Endothelial cell of umbilical vein (primary cell): ENCODE data around the gene NEUROD4. TPM values are rescaled to one million over a fixed set of nuclear protein-coding genes. Genes with fewer than 3 reads are reported as not detected.

Experiments used
- BruUV-seq: library from RNA; stranded (reverse); fragments of 400-500 nt; replicated peaks from 2 replicates; lab custom pipeline; 2021; lab: Mats Ljungman, UMichigan
- CTCF ChIA-PET: fragments of 300-600, 350-600 bp; sonication (Branson Sonifier 250); formaldehyde crosslinking; loops from one replicate; lab custom pipeline; 2021; ENCODE audit warnings: antibody characterized with exemption, inconsistent platforms; lab: Charles Lee
- POLR2A ChIA-PET: fragments of 300-600, 350-600 bp; sonication (Branson Sonifier 250); formaldehyde crosslinking; loops from one replicate; lab custom pipeline; 2021; ENCODE audit warnings: antibody characterized with exemption, inconsistent platforms; lab: Charles Lee
- DNase-seq: peaks from one replicate; pipeline ENCODE4 v3.0.0-alpha.2; 2011; ENCODE audit warnings: low read depth, low spot score
- FAIRE-seq: peaks from 2 replicates; lab custom pipeline; 2011; peaks lifted over from hg19 to GRCh38; lab: Jason Lieb, UNC
- H2AFZ ChIP-seq: 2 replicates; pipeline ENCODE4 v1.6.0; 2012; ENCODE audit warnings: low read depth, low read length, control low read depth, inconsistent platforms
- H3K27ac ChIP-seq: 2 replicates; pipeline ENCODE4 v1.5.1; 2011; ENCODE audit warnings: low read depth, mild to moderate bottlenecking, control low read depth, low read length, moderate library complexity; ENCODE audit not compliant: insufficient read depth
- H3K27me3 ChIP-seq, 2 experiments: 2 replicates each; pipeline versions ENCODE4 v1.6.0 to v1.6.1; 2011; ENCODE audit warnings: low read length in 2 of 2, mixed read lengths in 1 of 2; ENCODE audit not compliant: control insufficient read depth in 2 of 2, insufficient read depth in 2 of 2
- H3K36me3 ChIP-seq, 2 experiments: 2 replicates in 1 of 2; 3 replicates in 1 of 2; pipeline ENCODE4 v1.5.1; 2011; ENCODE audit warnings: low read length in 2 of 2, mild to moderate bottlenecking in 1 of 2, moderate library complexity in 1 of 2; ENCODE audit not compliant: control insufficient read depth in 2 of 2, insufficient read depth in 2 of 2; ENCODE audit errors: extremely low read depth in 1 of 2
- H3K4me1 ChIP-seq: 3 replicates; pipeline ENCODE4 v1.5.1; 2011; ENCODE audit warnings: mild to moderate bottlenecking, low read length; ENCODE audit not compliant: control insufficient read depth, insufficient read depth; ENCODE audit errors: extremely low read depth
- H3K4me2 ChIP-seq: 2 replicates; pipeline ENCODE4 v1.6.1; 2011; ENCODE audit warnings: low read length, control low read depth, mixed read lengths; ENCODE audit not compliant: insufficient read depth
- H3K4me3 ChIP-seq, 3 experiments: fragments of 200-600 bp in 1 of 3; sonication (generic), shearing (Covaris generic) in 1 of 3; replicated peaks in 1 of 3; 2 replicates each; pipeline ENCODE4 v1.5.1; 2011 to 2016; ENCODE audit warnings: control low read depth in 3 of 3, low read length in 3 of 3, mild to moderate bottlenecking in 2 of 3, inconsistent platforms in 1 of 3, low read depth in 1 of 3, moderate library complexity in 1 of 3; ENCODE audit not compliant: insufficient read depth in 1 of 3
- H3K79me2 ChIP-seq: 2 replicates; pipeline ENCODE4 v1.6.0; 2012; ENCODE audit warnings: low read length, inconsistent platforms; ENCODE audit not compliant: control insufficient read depth, insufficient read depth
- H3K9ac ChIP-seq: replicated peaks from 2 replicates; pipeline ENCODE3; 2011; ENCODE audit warnings: low read length, control low read depth; ENCODE audit not compliant: insufficient read depth; ENCODE audit errors: extremely low read depth
- H3K9me1 ChIP-seq: replicated peaks from 3 replicates; pipeline ENCODE4 v1.6.0; 2011; ENCODE audit warnings: mild to moderate bottlenecking, low read length; ENCODE audit not compliant: control insufficient read depth, insufficient read depth; ENCODE audit errors: extremely low read depth
- H3K9me3 ChIP-seq: replicated peaks from 2 replicates; pipeline ENCODE4 v1.5.1; 2012; ENCODE audit warnings: low read length, inconsistent platforms; ENCODE audit not compliant: control insufficient read depth, insufficient read depth
- H4K20me1 ChIP-seq: replicated peaks from 2 replicates; pipeline ENCODE3; 2011; ENCODE audit warnings: mild to moderate bottlenecking, low read length; ENCODE audit not compliant: control insufficient read depth, insufficient read depth; ENCODE audit errors: extremely low read depth
- CTCF ChIP-seq, 2 donors: IDR thresholded peaks; 1 replicate in 1 of 2; 2 replicates in 1 of 2; pipeline ENCODE4 v1.5.1; 2011; ENCODE audit warnings: low read length in 2 of 2, mild to moderate bottlenecking in 2 of 2, moderate library complexity in 2 of 2, control low read depth in 1 of 2, inconsistent platforms in 1 of 2, low read depth in 1 of 2; ENCODE audit not compliant: insufficient read depth in 1 of 2; ENCODE audit errors: extremely low read depth in 1 of 2
- EZH2 ChIP-seq: IDR thresholded peaks from 2 replicates; pipeline ENCODE4 v1.6.1; 2012; ENCODE audit warnings: borderline replicate concordance, low read depth, mild to moderate bottlenecking, moderate library complexity, low read length, inconsistent platforms; ENCODE audit not compliant: severe bottlenecking
- FOS ChIP-seq: IDR thresholded peaks from 2 replicates; pipeline ENCODE4 v1.6.1; 2011; ENCODE audit warnings: mild to moderate bottlenecking, low read length, moderate library complexity, borderline replicate concordance; ENCODE audit not compliant: insufficient read depth
- GATA2 ChIP-seq: IDR thresholded peaks from 2 replicates; pipeline ENCODE4 v1.7.0; 2011; ENCODE audit warnings: low read depth, mild to moderate bottlenecking, moderate library complexity, mixed read lengths, low read length; ENCODE audit not compliant: insufficient read length, insufficient read depth
- JUN ChIP-seq: IDR thresholded peaks from 2 replicates; pipeline ENCODE4 v1.6.1; 2011; ENCODE audit warnings: borderline replicate concordance, low read depth; ENCODE audit not compliant: insufficient read length, insufficient read depth
- MAX ChIP-seq: IDR thresholded peaks from 2 replicates; pipeline ENCODE4 v1.6.1; 2011; ENCODE audit not compliant: insufficient read depth, insufficient read length
- MYC ChIP-seq: IDR thresholded peaks from one replicate; pipeline ENCODE4 v1.6.1; 2011; ENCODE audit warnings: mild to moderate bottlenecking, low read depth, low read length
- POLR2A ChIP-seq: IDR thresholded peaks from 2 replicates; pipeline ENCODE4 v1.6.1; 2012; ENCODE audit warnings: low read depth, mild to moderate bottlenecking, control low read depth, low read length
- POLR2AphosphoS5 ChIP-seq: IDR thresholded peaks from 2 replicates; pipeline ENCODE4 v1.6.1; 2012; ENCODE audit warnings: low read depth, mild to moderate bottlenecking, control low read depth, low read length, moderate library complexity; ENCODE audit not compliant: insufficient read depth
- dilution Hi-C: fragments of 300-500 bp; cut with MboI; formaldehyde crosslinking; loops from one replicate; pipeline ENCODE4 v1.15.0; 2019; ENCODE audit warnings: low sequenced_read_pairs; ENCODE audit not compliant: extremely low pct_ligation_motif_present
- intact Hi-C: fragments of 100-400 bp; cut with micrococcal nuclease; formaldehyde crosslinking; loops from one replicate; pipeline ENCODE4 v1.10.0; 2022
- polyA plus RNA-seq, 4 experiments: library from polyadenylated mRNA; depleted of rRNA in 3 of 4; stranded (reverse) in 3 of 4; unstranded in 1 of 4; fragments of >200 nt; gene quantifications; 2 replicates each; pipeline versions ENCODE4 v1.2.1 to v1.2.3, GENCODE V29; 2011 to 2012; ENCODE audit warnings: missing spikeins in 1 of 4
- total RNA-seq: library from RNA; stranded (reverse); gene quantifications from 2 replicates; pipeline ENCODE4 v1.2.3, GENCODE V29; 2021

The NEUROD4 gene
- total and polyA plus RNA-seq, 2 donors (not counting 3 experiments of a cell fraction or from before 2014, with no cell fraction given) = not detected

GRCh38 chr12:55049676-55050075 is 29.9 kb downstream of the NEUROD4 start:
- H3K9me1 ChIP-seq = no peaks in the 10 kb centered on the region
- no peak overlapping the region for H2AFZ ChIP-seq
- H4K20me1 ChIP-seq = no peaks in the 10 kb centered on the region
- DNase-seq = no peak
- POLR2A ChIA-PET = no interaction called here
- no peaks in the 10 kb centered on the region for H3K9me3 ChIP-seq
- H3K4me1 ChIP-seq = no peaks in the 10 kb centered on the region
- no peak overlapping the region for H3K4me3 ChIP-seq
- H3K79me2 ChIP-seq = no peaks in the 10 kb centered on the region
- CTCF ChIA-PET = interaction anchor here (1.6 to 3.2 kb wide), 3 partner anchors 18 to 56 kb away, joined by 5 to 14 read pairs (median 7); no protein-coding TSS in a partner anchor
- H3K9ac ChIP-seq = no peak overlapping the region
- no peak overlapping the region for H3K27ac ChIP-seq
- H3K36me3 ChIP-seq = no peaks in the 10 kb centered on the region
- no peak for FAIRE-seq
- BruUV-seq = no TSS peak
- H3K4me2 ChIP-seq = no peak overlapping the region
- dilution Hi-C loops (no loop called here), intact Hi-C loops (no loop called here)
- TF ChIP-seq MAX (no peak), POLR2AphosphoS5 (no peak), EZH2 (no peak), POLR2A (no peak), GATA2 (no peak), CTCF (IDR thresholded peaks at IDR 0.05; ENCODE audit: extremely low read depth in 1 of 2, insufficient read depth in 1 of 2, low read depth in 1 of 2, low read length in 2 of 2) (no peak), MYC (no peak), FOS (no peak), JUN (no peak)
- H3K27me3 ChIP-seq = no peaks in the 10 kb centered on the region
